Neural cell (in vitro differentiated cells): ENCODE results near the gene TNNI3. TPM values are rescaled to one million over a fixed set of nuclear protein-coding genes. Genes with fewer than 3 reads are reported as not detected.

ENCODE experiments used
- H2AFZ ChIP-seq: fragments of 200-600, 300-800 bp; sonication (generic), shearing (Covaris generic); 2 replicates; pipeline ENCODE4 v1.6.0; 2014; ENCODE audit warnings: low read depth, mild to moderate bottlenecking, antibody characterized with exemption, low read length, moderate library complexity
- H3F3A ChIP-seq: fragments of 200-600 bp; shearing (Covaris generic); 2 replicates; pipeline ENCODE4 v1.6.1; 2016; ENCODE audit warnings: mild to moderate bottlenecking, moderate library complexity, mixed read lengths, antibody characterized with exemption, low read length; ENCODE audit not compliant: insufficient read depth, poor library complexity, severe bottlenecking
- H3K27ac ChIP-seq: fragments of 200-600, 300-800 bp; sonication (generic), shearing (Covaris generic); 2 replicates; pipeline ENCODE4 v1.5.1; 2014; ENCODE audit warnings: mild to moderate bottlenecking, low read length, moderate library complexity
- H3K27me3 ChIP-seq: fragments of 300-800, 200-600 bp; sonication (generic), shearing (Covaris generic); 2 replicates; pipeline ENCODE4 v1.6.0; 2014; ENCODE audit warnings: mild to moderate bottlenecking, low read depth, low read length, moderate library complexity; ENCODE audit not compliant: insufficient read depth
- H3K36me3 ChIP-seq: fragments of 300-800, 200-600 bp; sonication (generic), shearing (Covaris generic); 2 replicates; pipeline ENCODE4 v1.5.1; 2014; ENCODE audit warnings: mild to moderate bottlenecking, antibody characterized with exemption, low read length, moderate library complexity; ENCODE audit not compliant: insufficient read depth
- H3K4me2 ChIP-seq: fragments of 300-800, 200-600 bp; sonication (generic), shearing (Covaris generic); 2 replicates; pipeline ENCODE4 v1.6.0; 2014; ENCODE audit warnings: mild to moderate bottlenecking, low read length
- H3K4me3 ChIP-seq: fragments of 300-800, 200-600 bp; sonication (generic), shearing (Covaris generic); 2 replicates; pipeline ENCODE4 v1.5.1; 2014; ENCODE audit warnings: mild to moderate bottlenecking, low read length, moderate library complexity
- H3K79me2 ChIP-seq: fragments of 200-600 bp; shearing (Covaris generic); replicated peaks from 2 replicates; pipeline ENCODE4 v1.6.0; 2014; ENCODE audit warnings: mild to moderate bottlenecking, low read length, moderate library complexity; ENCODE audit not compliant: insufficient read depth
- H3K9ac ChIP-seq: fragments of 300-800, 200-600 bp; sonication (generic), shearing (Covaris generic); 2 replicates; pipeline ENCODE4 v1.6.1; 2016; ENCODE audit warnings: mild to moderate bottlenecking, low read length, mixed read lengths
- H3K9me2 ChIP-seq: fragments of 200-600 bp; shearing (Covaris generic); 2 replicates; pipeline ENCODE4 v1.6.1; 2016; ENCODE audit warnings: mild to moderate bottlenecking, low read length, mixed read lengths; ENCODE audit not compliant: insufficient read depth
- H3K9me3 ChIP-seq: fragments of 200-600, 300-800 bp; sonication (generic), shearing (Covaris generic); 2 replicates; pipeline ENCODE4 v1.6.1; 2016; ENCODE audit warnings: mild to moderate bottlenecking, mixed run types, low read length, moderate library complexity, mixed read lengths
- H4K20me1 ChIP-seq: fragments of 200-600 bp; shearing (Covaris generic); 2 replicates; pipeline ENCODE4 v1.6.1; 2016; ENCODE audit warnings: mild to moderate bottlenecking, mixed run types; ENCODE audit not compliant: insufficient read depth
- CTCF ChIP-seq: fragments of 450-650 bp; IDR thresholded peaks from 2 replicates; pipeline ENCODE4 v1.5.1; 2014; ENCODE audit warnings: antibody characterized with exemption, mild to moderate bottlenecking, moderate library complexity; ENCODE audit not compliant: poor library complexity, severe bottlenecking
- EP300 ChIP-seq: fragments of 450-650 bp; conservative IDR thresholded peaks from 2 replicates; pipeline ENCODE4 v1.6.1; 2014; ENCODE audit warnings: antibody characterized with exemption, mild to moderate bottlenecking, moderate library complexity; ENCODE audit not compliant: poor library complexity, severe bottlenecking
- EZH2 ChIP-seq: fragments of 200-600, 300-800 bp; shearing (Covaris generic), sonication (generic); IDR thresholded peaks from 2 replicates; pipeline ENCODE4 v1.6.1; 2014; ENCODE audit warnings: antibody characterized with exemption, low read length, borderline replicate concordance, mild to moderate bottlenecking; ENCODE audit not compliant: insufficient read depth, poor library complexity, severe bottlenecking
- MXI1 ChIP-seq: fragments of 450-650 bp; conservative IDR thresholded peaks from 2 replicates; pipeline ENCODE4 v1.6.1; 2014; ENCODE audit warnings: antibody characterized with exemption, mild to moderate bottlenecking; ENCODE audit not compliant: poor library complexity, severe bottlenecking
- POLR2AphosphoS5 ChIP-seq: IDR thresholded peaks from 2 replicates; pipeline ENCODE4 v1.6.1; 2012
- RAD21 ChIP-seq: fragments of 450-650 bp; conservative IDR thresholded peaks from 2 replicates; pipeline ENCODE4 v1.6.1; 2014; ENCODE audit warnings: antibody characterized with exemption, mild to moderate bottlenecking, moderate library complexity
- SMC3 ChIP-seq: fragments of 450-650 bp; conservative IDR thresholded peaks from 2 replicates; pipeline ENCODE4 v1.6.1; 2014; ENCODE audit warnings: antibody characterized with exemption, mild to moderate bottlenecking, moderate library complexity; ENCODE audit not compliant: poor library complexity
- TAF1 ChIP-seq: IDR thresholded peaks from 2 replicates; pipeline ENCODE4 v1.6.1; 2012; ENCODE audit warnings: low read depth
- polyA plus RNA-seq: library from polyadenylated mRNA; depleted of rRNA; stranded (reverse); fragments of >200 nt; gene quantifications from 2 replicates; pipeline ENCODE4 v1.2.3, GENCODE V29; 2014
- TF ChIP-seq, protein P1 (sequence below): IDR thresholded peaks from 2 replicates; pipeline ENCODE4 v1.6.1; 2012; ENCODE audit warnings: borderline replicate concordance

TNNI3 gene
- polyA plus RNA-seq, 1 donor from 2014 or later: 22.5 TPM

- no peaks in the 10 kb centered on the region for H3K9me2 ChIP-seq
- no peak overlapping the region for H3K4me3 ChIP-seq
- no peak overlapping the region for H3K4me2 ChIP-seq
- TF ChIP-seq MXI1 (no peak), EZH2 (no peak), RAD21 (no peak), EP300 (no peak), SMC3 (no peak), POLR2AphosphoS5 (no peak), TAF1 (no peak), CTCF (no peak)
- TF ChIP-seq, protein P1, sequence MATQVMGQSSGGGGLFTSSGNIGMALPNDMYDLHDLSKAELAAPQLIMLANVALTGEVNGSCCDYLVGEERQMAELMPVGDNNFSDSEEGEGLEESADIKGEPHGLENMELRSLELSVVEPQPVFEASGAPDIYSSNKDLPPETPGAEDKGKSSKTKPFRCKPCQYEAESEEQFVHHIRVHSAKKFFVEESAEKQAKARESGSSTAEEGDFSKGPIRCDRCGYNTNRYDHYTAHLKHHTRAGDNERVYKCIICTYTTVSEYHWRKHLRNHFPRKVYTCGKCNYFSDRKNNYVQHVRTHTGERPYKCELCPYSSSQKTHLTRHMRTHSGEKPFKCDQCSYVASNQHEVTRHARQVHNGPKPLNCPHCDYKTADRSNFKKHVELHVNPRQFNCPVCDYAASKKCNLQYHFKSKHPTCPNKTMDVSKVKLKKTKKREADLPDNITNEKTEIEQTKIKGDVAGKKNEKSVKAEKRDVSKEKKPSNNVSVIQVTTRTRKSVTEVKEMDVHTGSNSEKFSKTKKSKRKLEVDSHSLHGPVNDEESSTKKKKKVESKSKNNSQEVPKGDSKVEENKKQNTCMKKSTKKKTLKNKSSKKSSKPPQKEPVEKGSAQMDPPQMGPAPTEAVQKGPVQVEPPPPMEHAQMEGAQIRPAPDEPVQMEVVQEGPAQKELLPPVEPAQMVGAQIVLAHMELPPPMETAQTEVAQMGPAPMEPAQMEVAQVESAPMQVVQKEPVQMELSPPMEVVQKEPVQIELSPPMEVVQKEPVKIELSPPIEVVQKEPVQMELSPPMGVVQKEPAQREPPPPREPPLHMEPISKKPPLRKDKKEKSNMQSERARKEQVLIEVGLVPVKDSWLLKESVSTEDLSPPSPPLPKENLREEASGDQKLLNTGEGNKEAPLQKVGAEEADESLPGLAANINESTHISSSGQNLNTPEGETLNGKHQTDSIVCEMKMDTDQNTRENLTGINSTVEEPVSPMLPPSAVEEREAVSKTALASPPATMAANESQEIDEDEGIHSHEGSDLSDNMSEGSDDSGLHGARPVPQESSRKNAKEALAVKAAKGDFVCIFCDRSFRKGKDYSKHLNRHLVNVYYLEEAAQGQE: no peak
- H3K27me3 ChIP-seq: peaks cover 5% of the 10 kb centered on the region
- H4K20me1 ChIP-seq: no peaks in the 10 kb centered on the region
- H3K9ac ChIP-seq: no peak overlapping the region
- H3K79me2 ChIP-seq: no peaks in the 10 kb centered on the region
- H2AFZ ChIP-seq: no peak overlapping the region
- H3K9me3 ChIP-seq: no peaks in the 10 kb centered on the region
- no peaks in the 10 kb centered on the region for H3K36me3 ChIP-seq
- H3K27ac ChIP-seq: no peak overlapping the region
- no peaks in the 10 kb centered on the region for H3F3A ChIP-seq
These were observed 31.9 kb upstream of the TNNI3 start for GRCh38 chr19:55189403-55189835.

GRCh38 chr19:55188625-55189024 is 31.1 kb upstream of the TNNI3 start:
- Histone ChIP-seq H3K9me3 (no peaks in the 10 kb centered on the region), H3K4me3 (no peak overlapping the region), H4K20me1 (no peaks in the 10 kb centered on the region), H3K9ac (no peak overlapping the region), H3K27me3 (peaks cover 5% of the 10 kb centered on the region), H3K36me3 (no peaks in the 10 kb centered on the region), H3K27ac (no peak overlapping the region), H3K9me2 (no peaks in the 10 kb centered on the region), H3K4me2 (no peak overlapping the region), H3F3A (no peaks in the 10 kb centered on the region), H3K79me2 (no peaks in the 10 kb centered on the region), H2AFZ (no peak overlapping the region)
- TF ChIP-seq TAF1 (no peak), SMC3 (no peak), EZH2 (no peak), CTCF (no peak), EP300 (no peak), RAD21 (no peak), MXI1 (no peak), POLR2AphosphoS5 (no peak)
- TF ChIP-seq, protein P1: no peak
